Hepatocyte (in vitro differentiated cells): ENCODE results near the gene ART1. TPM values are rescaled to one million over a fixed set of nuclear protein-coding genes. Genes with fewer than 3 reads are reported as not detected.

Experiments
- DNase-seq: peaks from one replicate; pipeline ENCODE4 v3.0.0-alpha.2; 2016; ENCODE audit warnings: low spot score
- H2AFZ ChIP-seq: fragments of 200-600 bp; sonication (generic); 2 replicates; pipeline ENCODE4 v1.6.0; 2016; ENCODE audit warnings: antibody characterized with exemption, mild to moderate bottlenecking
- H3K27ac ChIP-seq: fragments of 200-600 bp; sonication (generic); 2 replicates; pipeline ENCODE4 v1.5.1; 2016; ENCODE audit warnings: mild to moderate bottlenecking
- H3K27me3 ChIP-seq: fragments of 200-600 bp; sonication (generic); 2 replicates; pipeline ENCODE4 v1.6.1; 2016
- H3K36me3 ChIP-seq: fragments of 200-600 bp; sonication (generic); replicated peaks from 2 replicates; pipeline ENCODE4 v1.5.1; 2016; ENCODE audit warnings: low read depth; ENCODE audit not compliant: insufficient read depth
- H3K4me1 ChIP-seq: fragments of 200-600 bp; sonication (generic); 2 replicates; pipeline ENCODE4 v1.5.1; 2016; ENCODE audit warnings: mild to moderate bottlenecking, moderate library complexity; ENCODE audit not compliant: insufficient read depth
- H3K4me2 ChIP-seq: fragments of 200-600 bp; sonication (generic); 2 replicates; pipeline ENCODE4 v1.6.0; 2016
- H3K4me3 ChIP-seq: fragments of 200-600 bp; sonication (generic); 2 replicates; pipeline ENCODE4 v1.5.1; 2016; ENCODE audit warnings: mild to moderate bottlenecking
- H3K79me2 ChIP-seq: fragments of 200-600 bp; sonication (generic); 2 replicates; pipeline ENCODE4 v1.6.0; 2017; ENCODE audit warnings: mild to moderate bottlenecking
- H3K9me2 ChIP-seq: fragments of 200-600 bp; sonication (generic); replicated peaks from 2 replicates; pipeline ENCODE4 v1.6.0; 2017; ENCODE audit warnings: mild to moderate bottlenecking; ENCODE audit not compliant: insufficient read depth
- H3K9me3 ChIP-seq: fragments of 200-600 bp; sonication (generic); 2 replicates; pipeline ENCODE4 v1.5.1; 2016; ENCODE audit warnings: low read depth, mild to moderate bottlenecking
- H4K20me1 ChIP-seq: fragments of 200-600 bp; sonication (generic); 2 replicates; pipeline ENCODE4 v1.6.0; 2016; ENCODE audit warnings: mild to moderate bottlenecking; ENCODE audit not compliant: insufficient read depth, poor library complexity, severe bottlenecking
- EZH2 ChIP-seq: fragments of 200-600 bp; sonication (generic); IDR thresholded peaks from 2 replicates; pipeline ENCODE4 v1.6.1; 2016; ENCODE audit warnings: antibody characterized with exemption, mild to moderate bottlenecking, borderline replicate concordance
- EZH2phosphoT487 ChIP-seq: fragments of 200-600 bp; sonication (generic); IDR thresholded peaks from one replicate; pipeline ENCODE4 v1.6.1; 2018; ENCODE audit warnings: antibody characterized with exemption, mild to moderate bottlenecking, low read depth, moderate library complexity; ENCODE audit not compliant: unreplicated experiment, severe bottlenecking
- WGBS: methylation state at CpG from one replicate; pipeline ENCODE4 v1.1.6; 2016; ENCODE audit warnings: low lambda C conversion rate; ENCODE audit errors: missing lambda C conversion rate; 5-methylcytosine and 5-hydroxymethylcytosine counted together
- polyA plus RNA-seq: library from polyadenylated mRNA; unstranded; fragments of >200 nt; fragmentation: Nextera tagmentation; extraction: Ambion mirVana; gene quantifications from 2 replicates; pipeline ENCODE4 v1.2.1, GENCODE V29; 2016
- total RNA-seq: library from RNA; depleted of rRNA; stranded (reverse); fragments of >200 nt; gene quantifications from 2 replicates; pipeline ENCODE4 v1.2.3, GENCODE V29; 2014
- TF ChIP-seq, protein P1 (sequence below): fragments of 200-600 bp; sonication (generic); IDR thresholded peaks from 2 replicates; pipeline ENCODE4 v1.5.1; 2016; ENCODE audit warnings: antibody characterized with exemption, mild to moderate bottlenecking; ENCODE audit not compliant: poor library complexity

Gene ART1
- total and polyA plus RNA-seq, 2 experiments from 2014 or later = not detected

DNA sequence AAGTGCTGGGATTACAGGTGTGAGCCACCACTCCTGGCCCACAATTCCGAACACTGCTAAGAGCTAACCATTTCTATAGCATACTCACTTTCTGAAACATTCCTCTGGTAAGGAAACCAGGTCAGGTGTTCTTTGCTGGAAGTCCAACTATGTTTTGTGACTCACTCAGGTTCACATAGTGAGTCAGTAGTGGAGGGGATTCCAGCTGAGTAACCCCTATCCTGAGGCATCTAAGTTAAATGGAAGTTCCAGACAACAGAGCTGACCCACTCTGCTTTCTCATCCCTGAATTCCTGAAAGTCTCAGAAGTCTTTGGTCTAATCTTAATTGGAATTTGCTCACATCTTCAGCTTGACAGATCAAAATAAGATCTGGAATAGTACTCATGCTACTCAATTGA is 29.3 kb downstream of the ART1 start:
- 95% methylated on average over 1 of the region's 1 CpG for WGBS
- H3K27me3 ChIP-seq = no peaks in the 10 kb centered on the region
- no peak overlapping the region for H3K4me2 ChIP-seq
- no peaks in the 10 kb centered on the region for H3K9me2 ChIP-seq
- no peaks in the 10 kb centered on the region for H4K20me1 ChIP-seq
- H3K4me3 ChIP-seq = no peak overlapping the region
- TF ChIP-seq EZH2phosphoT487 (no peak), EZH2 (no peak)
- TF ChIP-seq, protein P1, sequence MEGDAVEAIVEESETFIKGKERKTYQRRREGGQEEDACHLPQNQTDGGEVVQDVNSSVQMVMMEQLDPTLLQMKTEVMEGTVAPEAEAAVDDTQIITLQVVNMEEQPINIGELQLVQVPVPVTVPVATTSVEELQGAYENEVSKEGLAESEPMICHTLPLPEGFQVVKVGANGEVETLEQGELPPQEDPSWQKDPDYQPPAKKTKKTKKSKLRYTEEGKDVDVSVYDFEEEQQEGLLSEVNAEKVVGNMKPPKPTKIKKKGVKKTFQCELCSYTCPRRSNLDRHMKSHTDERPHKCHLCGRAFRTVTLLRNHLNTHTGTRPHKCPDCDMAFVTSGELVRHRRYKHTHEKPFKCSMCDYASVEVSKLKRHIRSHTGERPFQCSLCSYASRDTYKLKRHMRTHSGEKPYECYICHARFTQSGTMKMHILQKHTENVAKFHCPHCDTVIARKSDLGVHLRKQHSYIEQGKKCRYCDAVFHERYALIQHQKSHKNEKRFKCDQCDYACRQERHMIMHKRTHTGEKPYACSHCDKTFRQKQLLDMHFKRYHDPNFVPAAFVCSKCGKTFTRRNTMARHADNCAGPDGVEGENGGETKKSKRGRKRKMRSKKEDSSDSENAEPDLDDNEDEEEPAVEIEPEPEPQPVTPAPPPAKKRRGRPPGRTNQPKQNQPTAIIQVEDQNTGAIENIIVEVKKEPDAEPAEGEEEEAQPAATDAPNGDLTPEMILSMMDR = no peak
- no peaks in the 10 kb centered on the region for H3K9me3 ChIP-seq
- H3K4me1 ChIP-seq = no peaks in the 10 kb centered on the region
- H3K27ac ChIP-seq = no peak overlapping the region
- DNase-seq = no peak
- H2AFZ ChIP-seq = no peak overlapping the region
- no peaks in the 10 kb centered on the region for H3K79me2 ChIP-seq
- H3K36me3 ChIP-seq = no peaks in the 10 kb centered on the region

DNA sequence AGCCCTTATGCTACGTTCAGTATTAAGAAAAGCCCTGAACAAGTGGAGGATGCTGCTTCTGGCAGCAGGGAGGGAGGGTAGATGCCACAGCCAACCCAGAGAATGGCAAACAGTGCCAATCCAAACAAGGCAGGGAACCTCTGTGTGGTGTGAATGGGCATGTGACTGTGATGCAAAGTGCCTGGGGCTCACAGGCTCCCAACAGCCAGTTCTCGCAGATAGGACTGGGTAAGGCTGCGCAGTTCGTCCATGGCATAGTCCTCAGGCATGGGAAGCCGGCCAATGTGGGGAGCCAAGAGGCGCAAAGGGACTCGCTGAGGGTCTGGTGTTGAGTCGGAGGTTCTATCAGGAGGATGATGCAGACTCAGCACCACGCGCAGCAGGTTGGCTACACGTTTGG is 31.0 kb downstream of the ART1 start:
- no peaks in the 10 kb centered on the region for H4K20me1 ChIP-seq
- TF ChIP-seq EZH2 = no peak
- TF ChIP-seq, protein P1 = no peak
- TF ChIP-seq EZH2phosphoT487 = no peak
- H2AFZ ChIP-seq = no peak overlapping the region
- no peak for DNase-seq
- no peaks in the 10 kb centered on the region for H3K79me2 ChIP-seq
- no peaks in the 10 kb centered on the region for H3K27me3 ChIP-seq
- H3K27ac ChIP-seq = no peak overlapping the region
- no peaks in the 10 kb centered on the region for H3K4me1 ChIP-seq
- WGBS = 98% methylated on average over 11 of the region's 11 CpGs
- no peak overlapping the region for H3K4me3 ChIP-seq
- no peaks in the 10 kb centered on the region for H3K9me3 ChIP-seq
- no peaks in the 10 kb centered on the region for H3K9me2 ChIP-seq
- H3K36me3 ChIP-seq = no peaks in the 10 kb centered on the region
- H3K4me2 ChIP-seq = no peak overlapping the region

DNA sequence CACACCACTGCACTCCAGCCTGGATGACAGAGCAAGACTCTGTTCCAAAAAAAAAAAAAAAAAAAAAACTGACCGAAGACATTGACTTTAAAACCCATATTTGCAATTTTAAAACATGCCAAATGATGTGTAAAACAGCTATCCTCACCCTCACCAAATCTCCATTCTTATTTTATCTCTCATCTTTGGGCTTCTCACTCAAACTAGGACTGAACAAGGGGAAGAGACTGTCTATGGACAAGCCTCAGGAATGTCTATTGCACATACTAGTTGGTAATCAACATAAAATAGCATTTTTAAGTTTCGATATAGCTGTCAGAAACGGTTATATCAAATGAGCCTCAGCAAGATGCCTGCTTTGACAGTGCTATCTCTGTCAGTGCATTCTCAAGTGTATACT is 34.1 kb downstream of the ART1 start:
- H2AFZ ChIP-seq = no peak overlapping the region
- no peak overlapping the region for H3K4me3 ChIP-seq
- no peaks in the 10 kb centered on the region for H3K9me2 ChIP-seq
- H3K4me1 ChIP-seq = no peaks in the 10 kb centered on the region
- DNase-seq = no peak
- 97% methylated on average over 3 of the region's 3 CpGs for WGBS
- no peaks in the 10 kb centered on the region for H3K79me2 ChIP-seq
- no peak overlapping the region for H3K27ac ChIP-seq
- no peaks in the 10 kb centered on the region for H3K9me3 ChIP-seq
- H3K4me2 ChIP-seq = no peak overlapping the region
- H3K36me3 ChIP-seq = no peaks in the 10 kb centered on the region
- no peaks in the 10 kb centered on the region for H4K20me1 ChIP-seq
- H3K27me3 ChIP-seq = no peaks in the 10 kb centered on the region
- TF ChIP-seq EZH2 (no peak), EZH2phosphoT487 (no peak)
- TF ChIP-seq, protein P1 = no peak

DNA sequence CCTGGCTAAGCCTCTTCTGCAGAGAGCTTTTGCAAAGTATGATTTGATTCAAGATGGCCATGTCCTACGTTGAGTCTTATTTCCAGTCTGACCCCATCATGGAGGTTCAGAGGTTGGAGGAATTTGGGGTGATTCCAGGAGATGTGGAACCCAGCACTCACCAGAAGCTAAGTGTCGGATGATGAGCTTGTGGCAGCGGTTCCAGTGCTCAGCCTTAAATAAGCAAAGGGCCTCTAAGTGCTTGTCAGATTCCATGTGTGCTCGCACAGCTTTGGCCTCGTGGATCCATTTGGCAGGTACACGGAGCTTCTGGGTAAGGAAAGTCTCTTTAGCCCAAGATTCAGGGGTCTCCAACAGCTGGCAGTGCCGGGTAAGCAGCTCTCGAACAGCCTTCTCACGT is 38.1 kb downstream of the ART1 start:
- DNase-seq = no peak
- H3K9me2 ChIP-seq = no peaks in the 10 kb centered on the region
- H3K27ac ChIP-seq = no peak overlapping the region
- H3K36me3 ChIP-seq = no peaks in the 10 kb centered on the region
- H2AFZ ChIP-seq = no peak overlapping the region
- 90% methylated on average over 9 of the region's 9 CpGs for WGBS
- H3K4me1 ChIP-seq = no peaks in the 10 kb centered on the region
- no peaks in the 10 kb centered on the region for H3K9me3 ChIP-seq
- no peak overlapping the region for H3K4me2 ChIP-seq
- H3K4me3 ChIP-seq = no peak overlapping the region
- no peaks in the 10 kb centered on the region for H3K27me3 ChIP-seq
- TF ChIP-seq EZH2phosphoT487 = no peak
- TF ChIP-seq, protein P1 = no peak
- TF ChIP-seq EZH2 = no peak
- H3K79me2 ChIP-seq = no peaks in the 10 kb centered on the region
- H4K20me1 ChIP-seq = no peaks in the 10 kb centered on the region
